ENCODE data around the gene UBR2.
A peak's percentile ranks its signal among the peaks of the same experiment; 100 is the strongest.

Gene UBR2

DNA sequence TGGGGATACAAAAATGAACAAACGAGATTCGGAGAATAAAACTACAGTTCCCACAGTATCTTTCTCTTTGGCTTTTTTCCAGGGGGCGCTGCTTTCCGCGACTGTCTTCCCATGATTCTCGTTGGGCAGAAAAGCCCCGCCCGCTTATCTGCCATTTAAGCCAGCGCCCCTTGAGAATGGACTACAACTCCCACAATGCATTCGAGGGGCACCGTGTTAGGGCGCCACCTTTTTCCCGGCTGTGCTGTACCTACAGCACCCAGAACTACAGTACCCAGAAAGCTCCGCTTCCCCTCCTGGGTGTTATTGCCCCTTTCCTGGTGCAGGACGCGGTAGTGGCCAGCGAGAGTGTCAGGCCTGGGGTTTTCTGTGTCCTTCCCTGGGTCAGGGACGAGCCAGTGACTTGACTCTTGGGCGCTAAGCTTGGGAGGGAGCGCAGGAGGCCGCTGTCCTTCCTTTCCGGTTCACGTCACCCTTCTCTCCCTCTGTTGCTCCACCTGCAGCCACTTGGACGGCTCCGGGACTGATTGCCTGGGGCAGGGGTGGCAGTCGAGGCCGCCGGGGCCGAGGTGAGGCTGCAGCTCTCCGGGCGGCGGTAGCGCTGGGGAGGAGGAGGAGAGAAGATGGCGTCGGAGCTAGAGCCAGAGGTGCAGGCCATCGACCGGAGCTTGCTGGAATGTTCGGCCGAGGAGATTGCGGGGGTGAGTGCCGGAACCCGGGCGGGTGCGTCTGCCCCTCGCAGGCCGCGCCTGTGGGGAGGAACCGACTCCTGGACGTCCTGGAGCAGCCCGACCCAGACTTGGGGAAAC is at the start of gene UBR2:
Gene UBR2, plus strand, starts transcription at position 333 of the 809 bp plus-strand sequence. Its CDS starts 291 bp downstream, at position 624.
- peak; percentile 99 for DNase-seq (ENCODE audit: low read depth)

DNA sequence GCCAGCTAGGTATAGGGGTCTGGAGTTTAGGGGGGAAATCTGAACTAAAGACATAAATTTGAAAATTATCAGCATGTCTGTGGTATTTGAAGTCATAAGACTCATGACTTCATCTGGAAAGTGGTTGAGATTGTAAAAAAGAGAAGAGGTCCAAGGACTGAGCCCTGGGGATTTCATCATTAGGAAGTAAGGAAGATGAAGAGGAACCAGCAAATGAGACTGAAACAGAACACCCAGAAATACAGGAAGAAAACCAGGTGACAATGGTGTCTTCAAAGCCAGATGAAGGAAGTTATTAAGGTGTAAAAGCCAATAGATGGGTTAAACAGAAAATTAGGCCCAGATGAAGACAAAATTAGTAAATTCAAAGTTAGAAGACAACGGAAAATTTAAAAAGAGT is 49.1 kb upstream of the UBR2 start:
- DNase-seq (ENCODE audit: low read depth), result no peak

DNA sequence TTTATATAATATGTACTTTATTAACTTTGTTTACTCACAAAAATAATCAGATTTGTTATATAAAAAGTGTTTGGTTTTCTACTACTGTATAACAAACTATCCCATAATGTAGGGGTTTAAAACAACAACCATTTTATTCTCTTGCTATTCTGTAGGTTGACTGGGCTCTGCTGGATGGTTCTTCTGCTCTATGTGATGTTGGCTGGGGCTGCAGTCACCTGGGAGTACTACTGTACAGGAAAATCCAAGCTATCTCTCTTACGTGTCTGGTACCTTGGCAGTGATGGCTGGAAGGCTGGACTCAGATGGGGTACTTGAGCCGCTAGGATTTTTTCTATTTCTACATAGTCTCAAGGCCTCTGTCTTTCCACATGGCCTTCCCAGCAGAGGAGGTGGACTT is 44.0 kb upstream of the UBR2 start:
- no peak for DNase-seq (ENCODE audit: low read depth)

DNA sequence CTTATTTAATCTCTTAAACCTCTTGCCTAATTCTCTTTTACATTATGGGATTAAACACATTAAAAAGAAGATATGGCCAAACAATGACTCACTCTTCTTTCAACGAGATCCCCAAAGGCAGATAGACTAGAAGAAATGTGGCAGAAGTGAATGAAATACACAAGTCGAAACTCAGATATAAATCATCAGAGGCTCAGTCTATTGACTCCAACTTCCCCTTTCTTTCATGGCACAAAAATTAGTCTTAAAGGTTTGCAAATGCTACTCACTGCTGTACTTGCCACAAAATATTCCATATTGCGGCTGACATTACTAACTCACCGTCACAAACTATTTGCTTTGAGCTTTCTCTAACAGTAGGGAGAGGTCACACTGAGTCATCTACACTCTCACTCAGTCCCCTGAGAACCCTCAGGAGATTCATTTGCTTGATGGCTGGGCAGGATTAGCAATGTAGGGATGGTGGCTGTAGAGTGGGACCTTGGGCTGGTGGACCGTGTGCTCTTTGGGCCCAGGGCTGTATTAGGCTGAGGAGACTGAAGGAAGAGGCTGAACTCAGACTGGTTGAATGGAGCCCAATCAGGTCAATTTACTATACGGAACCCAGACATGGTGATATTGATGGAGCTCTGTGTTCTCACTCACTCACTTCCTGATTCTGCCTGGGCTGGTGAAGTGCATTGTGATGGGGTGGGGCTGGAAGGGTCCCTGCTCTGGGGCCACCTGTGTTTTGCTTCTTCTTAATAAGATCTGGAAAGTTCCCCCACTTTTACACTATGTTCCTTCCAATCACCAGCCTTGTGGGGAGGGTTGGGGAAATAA is 42.8 kb upstream of the UBR2 start:
- DNase-seq (ENCODE audit: low read depth), result peak; percentile 39

DNA sequence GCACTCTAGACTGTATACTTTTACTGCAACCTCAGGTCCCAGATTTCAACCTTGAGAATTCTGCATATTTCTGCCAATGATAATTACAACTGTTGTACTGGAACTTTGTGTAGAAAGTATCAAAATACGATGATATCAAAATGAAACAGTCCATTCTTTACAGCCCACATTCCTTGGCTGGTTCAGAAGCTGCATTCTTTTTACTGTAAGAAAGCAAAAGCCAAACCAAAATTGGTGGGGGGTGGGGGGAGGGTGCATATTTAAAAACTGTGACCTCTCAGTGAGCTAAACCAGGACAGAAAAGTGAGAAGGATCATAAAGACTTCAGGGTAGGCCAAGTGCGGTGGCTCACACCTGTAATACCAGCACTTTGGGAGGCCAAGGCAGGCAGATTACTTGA is 41.8 kb upstream of the UBR2 start:
- DNase-seq (ENCODE audit: low read depth), result no peak

DNA sequence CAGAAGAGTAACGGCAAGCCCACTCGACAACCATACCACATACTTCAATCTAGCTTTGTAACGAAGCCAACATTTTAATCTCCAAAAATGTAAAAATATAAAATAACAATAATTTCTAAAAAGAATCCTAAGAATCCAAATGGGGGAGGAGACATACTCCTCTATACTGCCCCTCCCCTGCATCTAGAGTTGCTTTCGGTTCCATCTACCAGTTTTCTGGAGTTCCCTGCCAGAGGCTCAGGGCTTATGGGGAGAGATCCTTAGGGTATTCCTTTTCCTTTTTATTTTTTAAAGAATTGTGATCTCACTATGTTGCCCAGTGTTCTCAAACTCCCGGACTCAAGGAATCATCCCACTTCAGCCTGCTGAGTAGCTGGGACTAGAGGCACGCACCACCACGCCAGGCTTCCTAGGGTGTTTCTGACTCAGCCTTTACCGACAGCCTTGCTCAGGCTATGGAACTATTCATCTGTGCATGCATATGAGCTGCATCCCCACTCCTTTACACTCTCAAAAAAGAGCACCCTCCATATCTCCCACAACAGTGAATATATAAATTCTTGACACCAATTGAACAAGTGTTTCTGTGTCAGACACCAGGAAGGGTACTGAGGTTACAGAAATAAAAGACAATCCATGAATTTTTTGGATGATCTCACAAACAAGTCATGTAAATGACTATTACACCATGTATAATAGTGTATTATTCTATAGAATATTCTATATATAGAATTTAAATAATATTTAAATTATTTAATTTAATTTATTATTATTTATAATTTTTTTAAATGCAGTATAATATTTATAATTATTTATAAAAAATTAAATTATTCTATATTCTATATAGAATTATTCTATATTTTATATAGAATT is 40.7 kb upstream of the UBR2 start:
- DNase-seq (ENCODE audit: low read depth), result no peak

DNA sequence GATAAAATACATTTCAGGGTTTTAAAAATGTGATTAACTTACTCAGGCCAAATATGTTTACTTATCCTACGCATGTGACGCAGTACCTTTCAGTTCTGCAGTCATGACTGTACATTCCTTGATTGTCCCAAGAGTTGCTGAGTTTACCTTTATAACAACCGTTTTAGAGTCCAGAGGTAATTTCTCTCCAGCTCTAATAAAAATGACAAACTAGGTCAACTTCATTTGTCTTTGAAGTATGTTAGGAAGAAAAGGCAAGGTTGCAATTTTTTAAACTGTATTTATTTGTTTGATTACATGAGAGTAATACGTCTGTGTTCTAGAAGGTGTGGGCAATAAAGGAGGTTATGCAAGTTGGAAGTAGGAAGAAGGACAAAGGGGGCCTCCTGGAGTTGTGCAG is 38.6 kb upstream of the UBR2 start:
- no peak for DNase-seq (ENCODE audit: low read depth)

DNA sequence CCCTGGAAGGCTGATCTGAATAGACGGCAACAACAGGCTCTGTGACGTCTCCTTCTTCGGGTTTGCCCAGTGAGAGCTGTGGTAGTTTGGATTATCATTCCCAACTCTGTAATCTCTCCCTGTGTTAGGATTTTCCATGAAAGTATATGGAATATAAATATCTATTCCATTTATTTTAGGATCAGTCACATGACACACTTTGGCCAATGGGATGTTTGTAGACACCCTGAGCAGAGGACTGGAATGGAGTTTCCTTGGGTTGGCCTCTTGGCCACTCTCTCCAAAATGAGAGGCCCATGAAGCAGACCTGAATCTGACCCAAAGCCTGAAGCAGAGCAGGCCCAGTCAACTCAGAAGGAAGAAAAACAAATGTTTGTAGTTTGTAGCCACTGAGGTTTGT is 37.2 kb upstream of the UBR2 start:
- no peak for DNase-seq (ENCODE audit: low read depth)

DNA sequence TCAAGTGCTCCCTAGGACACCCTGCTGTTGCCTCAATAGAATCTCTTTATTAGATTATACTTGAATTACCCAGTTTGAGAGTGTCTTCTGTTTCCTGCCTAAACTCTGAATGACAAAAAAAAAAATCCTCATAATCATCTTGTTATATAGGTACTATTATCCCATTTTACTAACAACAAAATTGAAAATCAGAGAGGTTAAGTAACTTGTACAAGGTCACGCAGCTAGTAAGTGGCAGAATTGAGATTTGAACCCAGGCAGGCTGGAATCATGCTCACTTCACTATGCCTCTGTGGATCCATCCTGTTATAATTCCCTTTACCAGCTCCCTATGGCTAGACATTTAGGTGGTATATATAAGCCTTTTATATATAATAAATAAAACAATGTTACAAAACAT is 36.6 kb upstream of the UBR2 start:
- no peak for DNase-seq (ENCODE audit: low read depth)

DNA sequence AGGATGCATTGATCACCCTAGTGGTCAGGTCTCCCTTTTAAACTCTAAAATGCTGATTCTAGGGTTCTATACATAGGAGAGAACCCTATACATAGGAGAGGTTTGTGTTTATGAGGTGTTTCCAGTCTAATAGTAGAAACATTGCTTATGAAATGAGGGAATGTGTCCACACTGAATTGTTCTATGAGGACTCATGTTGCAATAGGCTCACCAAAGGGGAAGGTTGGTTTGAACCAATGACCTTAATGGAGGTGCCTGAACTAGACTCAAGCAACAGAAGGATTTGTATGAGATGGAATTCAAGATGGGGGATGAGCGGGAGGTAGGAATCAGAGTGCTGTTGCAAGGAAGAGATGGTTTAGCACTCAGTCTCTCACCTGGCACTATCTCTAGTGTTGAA is 33.5 kb upstream of the UBR2 start:
- no peak for DNase-seq (ENCODE audit: low read depth)

DNA sequence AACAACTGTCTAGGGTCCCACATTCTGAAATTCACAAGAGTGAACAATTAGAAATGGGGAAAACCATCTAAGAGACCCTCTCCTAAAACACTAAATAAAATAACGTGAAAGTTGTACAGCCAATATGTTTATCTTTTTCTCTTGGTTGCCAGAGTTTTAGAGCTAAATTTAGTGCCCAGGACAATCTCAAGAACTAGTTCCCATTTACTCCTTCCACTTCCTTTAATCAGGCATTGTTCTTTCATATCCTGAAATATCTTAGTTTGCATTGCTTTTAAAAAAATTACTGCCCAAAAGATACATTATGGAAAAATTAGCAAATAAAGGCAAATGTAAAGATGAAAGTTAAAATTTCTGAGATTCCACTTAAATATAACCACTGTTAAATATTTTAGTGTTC is 33.1 kb upstream of the UBR2 start:
- no peak for DNase-seq (ENCODE audit: low read depth)

DNA sequence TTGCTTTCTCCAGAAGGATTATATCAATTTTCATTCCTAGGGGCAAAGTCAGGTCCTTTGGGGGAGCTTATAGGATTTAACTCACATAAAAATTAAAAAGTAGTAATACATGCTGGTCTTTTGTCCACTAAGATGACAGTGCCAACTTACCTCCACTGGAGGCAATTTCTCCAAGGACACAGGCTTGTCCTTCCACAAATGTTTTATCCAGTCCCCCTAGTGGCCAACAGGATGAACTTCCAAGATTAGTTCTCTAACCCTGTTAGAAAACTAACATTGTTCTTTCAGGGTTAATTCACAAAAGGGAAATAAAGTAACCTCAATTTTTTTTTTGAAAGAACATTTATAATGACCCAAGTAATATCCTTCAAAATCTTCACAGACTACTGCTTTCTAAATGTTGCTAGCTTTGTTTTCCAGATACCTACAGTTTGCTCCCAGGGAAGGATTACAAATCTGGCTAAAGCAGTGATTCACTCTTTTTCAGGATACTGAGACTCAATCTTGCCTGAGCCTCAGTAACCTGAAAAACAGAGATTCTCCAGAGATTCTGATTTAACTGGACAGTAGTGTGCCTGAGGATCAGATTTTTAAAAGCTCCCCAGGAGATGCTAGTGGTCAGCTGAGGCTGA is 31.7 kb upstream of the UBR2 start:
- peak; percentile 41 for DNase-seq (ENCODE audit: low read depth)

DNA sequence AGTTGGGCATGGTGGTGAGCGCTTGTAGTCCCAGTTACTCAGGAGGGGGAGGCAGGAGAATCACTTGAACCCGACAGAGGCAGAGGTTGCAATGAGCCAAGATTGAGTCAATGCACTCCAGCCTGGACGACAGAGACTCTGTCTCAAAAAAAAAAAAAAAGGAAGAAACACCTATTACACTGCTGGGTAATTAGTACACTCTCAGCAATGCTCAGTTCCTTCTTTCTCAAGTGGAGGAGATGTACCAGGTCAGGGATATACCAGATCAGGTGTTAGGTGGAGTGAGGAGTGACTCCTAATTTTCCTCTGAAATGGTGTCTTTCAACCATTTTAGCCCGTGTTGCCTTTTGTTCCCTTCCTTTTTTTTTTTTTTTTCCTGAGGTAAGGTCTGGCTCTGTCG is 30.0 kb upstream of the UBR2 start:
- DNase-seq (ENCODE audit: low read depth), result no peak

DNA sequence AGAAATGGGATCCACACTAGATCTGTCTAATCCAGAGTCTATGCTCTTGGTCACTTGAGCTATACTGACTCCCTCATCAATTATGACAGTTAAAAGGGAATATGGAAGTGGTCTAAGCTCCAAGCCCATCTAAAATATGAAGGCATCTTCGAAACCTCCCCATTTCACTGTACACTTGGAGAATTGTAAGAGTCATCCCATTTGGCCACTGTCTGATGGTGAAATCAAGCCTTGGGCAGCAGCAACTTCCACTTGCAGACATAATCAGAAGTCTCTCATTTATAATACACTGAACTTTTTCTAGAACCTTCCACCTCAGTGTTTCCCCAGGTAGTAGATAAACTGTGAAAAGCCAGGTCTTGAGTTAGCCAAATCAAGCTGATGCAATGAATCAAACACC is 26.3 kb upstream of the UBR2 start:
- no peak for DNase-seq (ENCODE audit: low read depth)

DNA sequence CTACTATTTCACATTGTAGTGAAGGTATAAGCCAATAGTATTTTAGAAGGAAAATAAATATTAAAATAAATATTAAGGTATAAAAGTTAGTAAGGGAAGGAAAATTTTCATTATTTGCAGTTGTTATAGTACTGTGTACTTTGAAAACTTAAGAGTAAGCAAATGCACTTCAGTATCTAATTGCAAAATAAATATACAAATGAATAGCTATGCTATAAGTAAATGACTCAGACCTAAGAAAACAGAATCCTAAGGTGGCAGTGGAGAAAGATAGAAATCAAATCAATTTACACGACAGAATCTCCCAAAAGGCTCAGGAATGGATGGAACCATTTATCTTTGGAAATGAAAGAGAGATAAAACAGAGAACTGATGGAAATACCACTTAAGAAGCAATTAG is 24.7 kb upstream of the UBR2 start:
- DNase-seq (ENCODE audit: low read depth), result no peak

DNA sequence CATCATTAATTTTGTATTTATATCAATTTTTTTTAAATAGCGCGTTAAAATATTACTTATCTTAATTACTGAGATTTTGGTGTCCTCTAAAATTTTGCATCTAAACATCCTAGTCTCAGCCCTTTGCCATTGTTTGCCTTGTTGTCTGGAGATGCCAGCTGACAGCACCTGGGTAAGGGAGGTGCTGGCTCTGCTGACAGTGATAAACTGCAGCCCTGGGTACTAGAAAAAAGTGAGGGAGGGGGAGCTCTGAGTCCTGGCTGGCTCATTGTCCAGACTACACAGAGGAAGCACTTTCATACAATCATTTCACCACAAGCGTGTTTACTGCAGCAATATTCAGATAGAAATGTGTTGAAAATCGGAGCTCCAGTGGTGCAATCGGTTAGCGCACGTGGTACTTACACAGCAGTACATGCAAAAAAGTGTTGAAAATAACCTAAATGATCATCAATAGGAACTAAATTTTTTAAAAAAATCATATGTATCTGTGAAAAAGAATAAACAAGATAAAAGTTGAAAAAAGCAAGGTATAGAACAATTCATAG is 18.5 kb upstream of the UBR2 start:
- DNase-seq (ENCODE audit: low read depth), result no peak

DNA sequence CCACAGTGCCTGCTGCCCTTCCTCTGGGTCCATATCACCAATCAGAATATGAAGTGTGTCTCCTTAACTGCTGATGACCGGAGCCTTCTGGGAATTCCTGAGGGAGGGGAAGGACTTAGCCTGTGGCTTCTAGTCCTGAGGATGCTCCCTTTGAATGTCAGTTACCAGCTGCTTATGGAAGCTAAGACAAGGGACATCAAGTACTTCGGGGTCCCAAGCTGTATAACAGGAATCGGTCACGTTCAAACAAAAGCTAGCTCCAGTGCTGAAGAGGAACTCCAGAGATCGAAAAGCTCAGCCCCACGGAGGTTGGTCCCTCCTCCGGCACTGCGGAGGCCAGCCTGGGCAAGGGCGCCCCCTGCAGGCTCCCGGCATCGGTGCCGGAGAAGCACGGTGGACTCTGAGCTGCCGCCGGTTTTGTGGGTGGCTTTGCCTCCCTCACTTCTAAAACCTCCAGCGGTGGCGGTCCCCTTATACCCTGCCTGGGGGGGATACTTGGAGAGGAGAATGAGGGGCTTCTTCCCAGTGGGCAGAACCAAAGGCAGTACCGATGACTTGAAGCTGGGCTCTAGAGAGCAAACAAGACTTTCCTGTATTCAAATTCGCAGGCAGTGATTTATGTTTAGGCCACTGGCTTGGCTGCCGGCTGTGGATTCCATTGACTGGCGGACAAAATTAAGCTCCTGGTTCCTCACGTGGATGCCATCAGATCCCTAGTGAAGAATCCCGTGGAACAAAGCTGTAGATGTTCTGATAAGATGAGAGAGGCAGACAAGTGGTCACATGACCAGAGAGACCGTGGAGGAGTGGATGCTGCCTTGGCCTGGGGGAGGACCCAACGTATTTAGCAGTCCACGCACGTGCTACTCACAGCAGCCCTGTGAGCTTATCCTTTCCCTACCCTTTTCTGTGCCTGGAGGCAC is 16.2 kb upstream of the UBR2 start:
- peak; percentile 71 for DNase-seq (ENCODE audit: low read depth)

DNA sequence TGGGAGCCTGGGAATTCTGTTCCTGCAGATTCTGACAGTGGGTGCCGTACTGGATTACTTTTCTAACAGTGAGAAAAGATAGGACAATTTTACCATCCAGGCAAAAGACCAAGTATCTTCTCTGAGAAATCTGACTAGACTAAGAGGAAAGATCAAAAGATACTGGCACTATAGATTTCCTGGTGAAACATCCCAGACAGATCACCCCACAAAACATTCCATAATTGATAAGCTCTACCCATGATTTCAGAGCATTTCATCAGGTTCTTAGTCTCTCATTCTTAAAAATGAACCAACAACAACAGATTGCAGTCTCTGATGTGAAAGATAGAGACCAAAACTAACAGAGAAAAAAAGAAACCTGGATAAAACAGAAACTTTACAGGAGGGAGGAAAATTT is 13.6 kb upstream of the UBR2 start:
- DNase-seq (ENCODE audit: low read depth), result no peak

DNA sequence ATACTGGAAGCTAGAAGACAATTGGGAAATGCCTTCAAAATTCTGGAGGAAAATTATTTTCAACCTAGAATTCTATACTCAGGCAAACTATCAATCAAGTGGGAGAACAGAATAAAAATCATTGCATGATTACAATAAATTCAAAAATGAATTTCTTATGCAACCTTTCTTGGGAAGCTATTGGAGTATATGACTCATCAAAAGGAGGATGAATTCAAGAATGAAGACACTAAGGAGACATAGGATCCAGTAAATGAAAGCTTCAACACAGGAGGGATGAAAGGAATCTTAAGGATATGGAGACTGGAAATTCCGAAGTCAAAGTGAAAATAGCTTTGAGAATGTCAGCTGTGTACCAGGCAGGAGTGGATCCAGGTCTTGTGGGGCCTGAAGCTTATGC is 12.6 kb upstream of the UBR2 start:
- no peak for DNase-seq (ENCODE audit: low read depth)

DNA sequence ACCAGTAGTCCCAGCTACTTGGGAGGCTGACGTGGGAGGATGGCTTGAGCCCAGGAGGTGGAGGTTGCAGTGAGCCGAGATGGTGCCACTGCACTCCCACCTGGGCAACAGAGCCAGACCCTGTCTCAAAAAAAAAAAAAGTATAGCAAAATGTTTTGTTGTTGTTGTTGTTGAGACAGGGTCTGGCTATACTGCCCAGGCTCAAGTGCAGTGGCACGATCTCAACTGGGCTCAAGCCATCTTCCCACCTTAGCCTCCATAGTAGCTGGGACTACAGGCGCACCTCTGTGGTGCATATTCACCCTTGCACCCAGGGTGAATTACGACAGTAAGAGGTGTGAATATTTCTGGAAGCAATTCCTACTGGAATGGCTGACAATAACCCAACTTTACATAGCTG is 11.4 kb upstream of the UBR2 start:
- no peak for DNase-seq (ENCODE audit: low read depth)

Measured in HS-27A (cell line).